ENCODE measurements around the gene RNF7.

RNF7 gene

DNA sequence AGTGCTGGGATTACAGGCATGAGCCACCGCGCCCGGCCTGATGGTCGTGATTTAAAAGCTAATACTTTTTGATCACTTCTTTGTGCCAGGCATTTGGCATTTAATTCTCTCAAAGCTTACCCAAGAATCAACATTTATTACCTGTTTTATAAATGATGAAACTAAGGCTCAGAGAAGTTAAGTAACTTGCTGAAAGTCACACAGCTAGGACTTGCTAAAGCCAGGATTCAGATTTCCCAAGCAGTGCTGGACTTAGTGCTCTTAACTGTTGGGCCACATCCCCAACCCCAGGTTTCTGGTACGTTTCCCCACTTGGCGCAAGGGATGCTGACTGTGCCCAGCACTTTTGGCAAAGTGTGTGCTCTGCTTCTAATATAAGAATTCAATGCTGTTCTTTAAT is 35.6 kb downstream of the RNF7 start:
- no peak overlapping the region for H3K27ac ChIP-seq
- TF ChIP-seq, protein P1, sequence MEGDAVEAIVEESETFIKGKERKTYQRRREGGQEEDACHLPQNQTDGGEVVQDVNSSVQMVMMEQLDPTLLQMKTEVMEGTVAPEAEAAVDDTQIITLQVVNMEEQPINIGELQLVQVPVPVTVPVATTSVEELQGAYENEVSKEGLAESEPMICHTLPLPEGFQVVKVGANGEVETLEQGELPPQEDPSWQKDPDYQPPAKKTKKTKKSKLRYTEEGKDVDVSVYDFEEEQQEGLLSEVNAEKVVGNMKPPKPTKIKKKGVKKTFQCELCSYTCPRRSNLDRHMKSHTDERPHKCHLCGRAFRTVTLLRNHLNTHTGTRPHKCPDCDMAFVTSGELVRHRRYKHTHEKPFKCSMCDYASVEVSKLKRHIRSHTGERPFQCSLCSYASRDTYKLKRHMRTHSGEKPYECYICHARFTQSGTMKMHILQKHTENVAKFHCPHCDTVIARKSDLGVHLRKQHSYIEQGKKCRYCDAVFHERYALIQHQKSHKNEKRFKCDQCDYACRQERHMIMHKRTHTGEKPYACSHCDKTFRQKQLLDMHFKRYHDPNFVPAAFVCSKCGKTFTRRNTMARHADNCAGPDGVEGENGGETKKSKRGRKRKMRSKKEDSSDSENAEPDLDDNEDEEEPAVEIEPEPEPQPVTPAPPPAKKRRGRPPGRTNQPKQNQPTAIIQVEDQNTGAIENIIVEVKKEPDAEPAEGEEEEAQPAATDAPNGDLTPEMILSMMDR (conservative IDR thresholded peaks at IDR 0.05) = no peak

DNA sequence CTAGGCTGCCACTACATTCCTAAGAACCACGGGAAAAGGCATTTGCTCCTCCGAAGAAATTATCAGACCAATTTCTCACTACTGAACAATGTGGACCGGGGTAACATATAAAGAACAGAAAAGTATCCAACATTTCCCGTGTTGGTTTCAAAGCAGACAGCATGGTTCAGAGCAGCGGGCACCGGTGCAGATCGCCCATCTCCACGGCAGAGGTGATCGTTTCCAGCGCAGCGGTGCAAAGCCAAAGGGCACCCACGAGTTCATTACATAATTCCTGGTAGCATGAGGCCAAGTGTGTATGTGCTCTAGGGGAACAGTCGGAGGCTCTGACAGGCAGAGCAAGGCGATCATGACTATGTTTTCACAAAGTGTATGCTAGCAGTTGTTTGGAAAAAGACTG is 38.3 kb downstream of the RNF7 start:
- TF ChIP-seq, protein P1 (conservative IDR thresholded peaks at IDR 0.05) = no peak
- no peak overlapping the region for H3K27ac ChIP-seq

- TF ChIP-seq, protein P1 (conservative IDR thresholded peaks at IDR 0.05) = no peak
- no peak overlapping the region for H3K27ac ChIP-seq
Measured at GRCh38 chr3:141776885-141777284, 38.8 kb downstream of the RNF7 start.

- H3K27ac ChIP-seq = no peak overlapping the region
- TF ChIP-seq, protein P1 (conservative IDR thresholded peaks at IDR 0.05) = no peak
Measured at GRCh38 chr3:141777957-141778813, 40.1 kb downstream of the RNF7 start.

- H3K27ac ChIP-seq = no peak overlapping the region
- TF ChIP-seq, protein P1 (conservative IDR thresholded peaks at IDR 0.05) = no peak
Measured at GRCh38 chr3:141779667-141780066, 41.6 kb downstream of the RNF7 start.

DNA sequence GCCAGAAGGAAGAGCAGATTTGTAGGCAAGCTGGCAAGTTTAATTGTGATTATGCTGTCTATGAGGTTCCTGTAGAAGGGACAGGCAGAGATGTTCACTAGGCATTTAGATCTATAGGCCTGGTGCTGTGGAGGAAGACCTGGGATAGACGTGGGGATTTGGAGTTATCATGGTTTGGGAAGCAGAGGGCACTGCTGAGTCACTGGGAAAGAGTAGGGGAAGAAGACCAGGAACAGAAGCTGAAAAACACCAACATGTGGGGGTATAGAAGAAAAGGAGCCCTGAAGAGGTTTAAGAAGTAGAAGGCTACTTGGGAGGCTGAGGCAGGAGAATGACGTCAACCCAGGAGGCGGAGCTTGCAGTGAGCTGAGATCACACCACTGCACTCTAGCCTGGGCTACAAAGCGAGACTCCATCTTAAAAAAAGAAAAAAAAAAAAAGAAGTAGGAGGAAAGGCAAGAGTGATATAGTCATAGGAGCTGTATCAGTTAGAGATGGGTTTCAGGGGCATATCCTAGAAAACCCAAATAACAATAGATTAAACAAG is 44.4 kb downstream of the RNF7 start:
- TF ChIP-seq, protein P1 (conservative IDR thresholded peaks at IDR 0.05) = peak; percentile 62
- H3K27ac ChIP-seq = no peak overlapping the region

DNA sequence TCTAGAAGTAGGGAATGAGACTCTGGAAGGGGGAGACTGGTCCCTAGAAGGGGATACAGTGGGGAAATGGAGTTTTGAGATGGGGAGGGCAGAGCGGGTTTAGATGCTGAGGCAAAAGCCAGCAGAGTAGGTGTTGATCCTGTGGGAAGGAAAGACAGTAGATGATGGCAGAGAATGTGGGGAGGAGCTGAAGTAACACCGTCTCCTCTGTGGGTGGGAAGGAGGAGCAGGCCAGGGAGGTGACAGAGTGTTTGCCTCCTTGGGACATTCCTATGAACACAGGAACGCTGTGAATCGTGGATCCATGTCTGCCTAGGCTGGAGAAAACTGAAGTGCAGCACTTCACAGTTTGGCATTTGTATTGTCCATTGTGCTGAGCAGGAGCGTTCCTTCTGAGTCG is 45.5 kb downstream of the RNF7 start:
- no peak overlapping the region for H3K27ac ChIP-seq
- TF ChIP-seq, protein P1 (conservative IDR thresholded peaks at IDR 0.05) = no peak
